KMS-11 (cell line): ENCODE results near the gene S1PR5.

Experiments used
- H2AFZ ChIP-seq: fragments of 200-600 bp; sonication (generic); 2 replicates; pipeline ENCODE4 v1.6.1; 2016; ENCODE audit warnings: antibody characterized with exemption, mixed run types, low read depth
- H3K27ac ChIP-seq: fragments of 200-600 bp; sonication (generic); 2 replicates; pipeline ENCODE4 v1.6.1; 2016; ENCODE audit warnings: mild to moderate bottlenecking, mixed run types
- H3K27me3 ChIP-seq: fragments of 200-600 bp; sonication (generic); 2 replicates; pipeline ENCODE4 v1.6.1; 2017; ENCODE audit warnings: mild to moderate bottlenecking, low read depth, mixed run types, moderate library complexity; ENCODE audit not compliant: insufficient read depth
- H3K36me3 ChIP-seq: fragments of 200-600 bp; sonication (generic); 2 replicates; pipeline ENCODE4 v1.6.1; 2017; ENCODE audit warnings: mild to moderate bottlenecking, mixed run types; ENCODE audit not compliant: insufficient read depth
- H3K4me1 ChIP-seq: fragments of 200-600 bp; sonication (generic); 2 replicates; pipeline ENCODE4 v1.6.1; 2016; ENCODE audit warnings: mild to moderate bottlenecking, low read depth, mixed run types; ENCODE audit not compliant: poor library complexity, severe bottlenecking
- H3K4me2 ChIP-seq: fragments of 200-600 bp; sonication (generic); 2 replicates; pipeline ENCODE4 v1.7.0; 2016; ENCODE audit warnings: mild to moderate bottlenecking, mixed run types
- H3K4me3 ChIP-seq: fragments of 200-600 bp; sonication (generic); IDR thresholded peaks from 2 replicates; pipeline ENCODE4 v1.6.1; 2017; ENCODE audit warnings: low read depth, low read length, mixed read lengths; ENCODE audit not compliant: insufficient read depth
- H3K79me2 ChIP-seq: fragments of 200-600 bp; sonication (generic); 2 replicates; pipeline ENCODE4 v1.6.1; 2016; ENCODE audit warnings: low read depth, mixed run types; ENCODE audit not compliant: insufficient read depth
- H3K9ac ChIP-seq: fragments of 200-600 bp; sonication (generic); 2 replicates; pipeline ENCODE4 v1.6.1; 2016; ENCODE audit warnings: mild to moderate bottlenecking, mixed run types
- H4K20me1 ChIP-seq: fragments of 200-600 bp; sonication (generic); 2 replicates; pipeline ENCODE4 v1.6.1; 2016; ENCODE audit warnings: mild to moderate bottlenecking, mixed run types; ENCODE audit not compliant: insufficient read depth
- CTCF ChIP-seq: fragments of 200-600 bp; sonication (generic); conservative IDR thresholded peaks from 2 replicates; pipeline ENCODE4 v1.6.1; 2017; ENCODE audit warnings: low read depth, mild to moderate bottlenecking, antibody characterized with exemption, low read length, moderate library complexity, mixed read lengths

The S1PR5 gene

GRCh38 chr19:10548746-10549276 lies 31.6 kb upstream of the S1PR5 start:
- H3K4me1 ChIP-seq, result peaks cover 13% of the 10 kb centered on the region
- no peak for TF ChIP-seq CTCF
- peaks cover 5% of the 10 kb centered on the region; the same call in 1 of the 2 replicates for H3K36me3 ChIP-seq
- H3K4me3 ChIP-seq, result no peak overlapping the region
- H3K27me3 ChIP-seq, result no peaks in the 10 kb centered on the region
- H4K20me1 ChIP-seq, result no peaks in the 10 kb centered on the region
- peaks cover 14% of the 10 kb centered on the region; the same call in 1 of the 2 replicates for H3K79me2 ChIP-seq
- no peak overlapping the region for H3K27ac ChIP-seq
- no peak overlapping the region for H2AFZ ChIP-seq
- H3K9ac ChIP-seq, result no peak overlapping the region
- no peak overlapping the region for H3K4me2 ChIP-seq

- no peak overlapping the region for H3K27ac ChIP-seq
- H3K4me2 ChIP-seq, result no peak overlapping the region
- peaks cover 14% of the 10 kb centered on the region; the same call in 1 of the 2 replicates for H3K79me2 ChIP-seq
- H2AFZ ChIP-seq, result no peak overlapping the region
- H3K27me3 ChIP-seq, result no peaks in the 10 kb centered on the region; the same call in 1 of the 2 replicates
- H3K4me1 ChIP-seq, result peaks cover 20% of the 10 kb centered on the region
- H3K36me3 ChIP-seq, result no peaks in the 10 kb centered on the region
- no peaks in the 10 kb centered on the region for H4K20me1 ChIP-seq
- no peak for TF ChIP-seq CTCF
- H3K4me3 ChIP-seq, result no peak overlapping the region
- no peak overlapping the region for H3K9ac ChIP-seq
These were observed 29.6 kb upstream of the S1PR5 start for GRCh38 chr19:10546817-10547216.

GRCh38 chr19:10544753-10545251 lies 27.6 kb upstream of the S1PR5 start:
- no peaks in the 10 kb centered on the region for H4K20me1 ChIP-seq
- H3K4me1 ChIP-seq, result peaks cover 29% of the 10 kb centered on the region
- no peak overlapping the region for H2AFZ ChIP-seq
- TF ChIP-seq CTCF, result no peak
- peaks cover 5% of the 10 kb centered on the region; the same call in 1 of the 2 replicates for H3K27me3 ChIP-seq
- H3K9ac ChIP-seq, result no peak overlapping the region; the same call in 1 of the 2 replicates
- no peak overlapping the region; the same call in 1 of the 2 replicates for H3K27ac ChIP-seq
- H3K79me2 ChIP-seq, result peaks cover 14% of the 10 kb centered on the region; the same call in 1 of the 2 replicates
- H3K4me2 ChIP-seq, result peak overlapping the region; percentile 91
- H3K4me3 ChIP-seq, result no peak overlapping the region
- no peaks in the 10 kb centered on the region for H3K36me3 ChIP-seq

- Histone ChIP-seq H3K4me2 (peak overlapping the region; percentile 91), H3K27me3 (peaks cover 6% of the 10 kb centered on the region; the same call in 1 of the 2 replicates), H3K36me3 (no peaks in the 10 kb centered on the region), H3K9ac (peak overlapping the region; percentile 79), H2AFZ (peak overlapping the region; percentile 59), H3K27ac (peak overlapping the region; percentile 32), H3K4me1 (peaks cover 29% of the 10 kb centered on the region), H4K20me1 (no peaks in the 10 kb centered on the region), H3K79me2 (peaks cover 14% of the 10 kb centered on the region; the same call in 1 of the 2 replicates), H3K4me3 (no peak overlapping the region)
- no peak for TF ChIP-seq CTCF
These were observed 27.1 kb upstream of the S1PR5 start for GRCh38 chr19:10544242-10544752.
